IMR-90 (cell line): ENCODE data around the gene ENAH. TPM values are rescaled to one million over a fixed set of nuclear protein-coding genes. Genes with fewer than 3 reads are reported as not detected.

Experiments
- ATAC-seq: fragments of 200-7000 bp; cut with Tn5 transposase; 2 replicates; pipeline ENCODE4 v1.9.1; 2020; ENCODE audit warnings: low read depth, mild to moderate bottlenecking, moderate library complexity
- BruUV-seq: library from RNA; stranded (reverse); fragments of 400-500 nt; replicated peaks from 2 replicates; lab custom pipeline; 2021; lab: Mats Ljungman, UMichigan
- CTCF ChIA-PET: fragments of 300-600 bp; formaldehyde crosslinking; extraction: SDS; loops from one replicate; lab custom pipeline; 2021; ENCODE audit warnings: antibody characterized with exemption; lab: Yijun Ruan, JAX
- POLR2A ChIA-PET: fragments of 300-600 bp; sonication (Branson Sonifier 250); formaldehyde crosslinking; loops from one replicate; lab custom pipeline; 2022; ENCODE audit warnings: antibody characterized with exemption; ENCODE audit not compliant: unreplicated experiment; lab: Charles Lee
- DNase-seq: peaks from one replicate; pipeline ENCODE4 v3.0.0; 2013
- H2AFZ ChIP-seq: replicated peaks from 2 replicates; pipeline ENCODE3; 2013; ENCODE audit warnings: low read length, mild to moderate bottlenecking; ENCODE audit not compliant: poor library complexity
- H2AK5ac ChIP-seq: 2 replicates; pipeline ENCODE4 v1.6.1; 2013; ENCODE audit warnings: low read depth, low read length, inconsistent platforms
- H2AK9ac ChIP-seq: replicated peaks from 2 replicates; pipeline ENCODE3; 2013; ENCODE audit warnings: mild to moderate bottlenecking, low read depth, low read length, moderate library complexity; ENCODE audit not compliant: poor library complexity
- H2BK120ac ChIP-seq: 2 replicates; pipeline ENCODE4 v1.6.1; 2013; ENCODE audit warnings: low read depth, low read length, inconsistent platforms
- H2BK15ac ChIP-seq: 3 replicates; pipeline ENCODE4 v1.6.1; 2013; ENCODE audit warnings: low read depth, low read length, inconsistent platforms
- H2BK20ac ChIP-seq: 2 replicates; pipeline ENCODE4 v1.6.1; 2013; ENCODE audit warnings: low read depth, mild to moderate bottlenecking, inconsistent platforms, low read length, moderate library complexity
- H2BK5ac ChIP-seq: 2 replicates; pipeline ENCODE4 v1.6.1; 2013; ENCODE audit warnings: mild to moderate bottlenecking, low read depth, low read length, inconsistent platforms; ENCODE audit not compliant: poor library complexity, severe bottlenecking
- H3K14ac ChIP-seq: replicated peaks from 2 replicates; pipeline ENCODE4 v1.6.1; 2013; ENCODE audit warnings: low read depth, low read length, inconsistent platforms
- H3K18ac ChIP-seq: 2 replicates; pipeline ENCODE4 v1.6.1; 2013; ENCODE audit warnings: low read depth, low read length, control low read depth
- H3K23ac ChIP-seq: 2 replicates; pipeline ENCODE4 v1.6.1; 2013; ENCODE audit warnings: low read depth, low read length, inconsistent platforms
- H3K27ac ChIP-seq: 2 replicates; pipeline ENCODE4 v1.5.1; 2013; ENCODE audit warnings: mild to moderate bottlenecking, control low read depth, low read length; ENCODE audit not compliant: insufficient read depth
- H3K27me3 ChIP-seq: 2 replicates; pipeline ENCODE4 v1.6.1; 2013; ENCODE audit warnings: low read length; ENCODE audit not compliant: control insufficient read depth, insufficient read depth
- H3K36me3 ChIP-seq: 2 replicates; pipeline ENCODE4 v1.6.1; 2013; ENCODE audit warnings: low read length, mixed read lengths; ENCODE audit not compliant: control insufficient read depth, insufficient read depth
- H3K4ac ChIP-seq: 2 replicates; pipeline ENCODE4 v1.6.1; 2013; ENCODE audit warnings: low read depth, low read length, inconsistent platforms
- H3K4me1 ChIP-seq: 2 replicates; pipeline ENCODE4 v1.6.1; 2013; ENCODE audit warnings: low read length, mixed read lengths; ENCODE audit not compliant: control insufficient read depth, insufficient read depth
- H3K4me2 ChIP-seq: 2 replicates; pipeline ENCODE4 v1.6.1; 2013; ENCODE audit warnings: low read depth, mild to moderate bottlenecking, control low read depth, low read length, moderate library complexity
- H3K4me3 ChIP-seq: 2 replicates; pipeline ENCODE4 v1.5.1; 2013; ENCODE audit warnings: low read depth, mild to moderate bottlenecking, control low read depth, low read length, moderate library complexity; ENCODE audit not compliant: insufficient read depth
- H3K56ac ChIP-seq: 2 replicates; pipeline ENCODE4 v1.6.1; 2013; ENCODE audit warnings: low read length, inconsistent platforms; ENCODE audit not compliant: insufficient read depth; ENCODE audit errors: extremely low read depth
- H3K79me1 ChIP-seq, 2 experiments: 2 replicates each; pipeline ENCODE4 v1.6.1; 2013; ENCODE audit warnings: low read length in 2 of 2, inconsistent platforms in 1 of 2, low read depth in 1 of 2
- H3K9ac ChIP-seq: 2 replicates; pipeline ENCODE4 v1.6.1; 2013; ENCODE audit warnings: low read depth, low read length, control low read depth
- H3K9me1 ChIP-seq: 2 replicates; pipeline ENCODE4 v1.6.1; 2013; ENCODE audit warnings: low read length, inconsistent platforms; ENCODE audit not compliant: insufficient read depth
- H3K9me3 ChIP-seq: 2 replicates; pipeline ENCODE4 v1.6.1; 2013; ENCODE audit warnings: low read length; ENCODE audit not compliant: control insufficient read depth, insufficient read depth
- H4K20me1 ChIP-seq: 2 replicates; pipeline ENCODE4 v1.6.1; 2013; ENCODE audit warnings: low read length, inconsistent platforms; ENCODE audit not compliant: insufficient read depth
- H4K5ac ChIP-seq: 2 replicates; pipeline ENCODE4 v1.6.1; 2013; ENCODE audit warnings: mild to moderate bottlenecking, low read depth, low read length, control low read depth
- H4K8ac ChIP-seq, 2 experiments: 2 replicates each; pipeline ENCODE4 v1.6.1; 2013; ENCODE audit warnings: low read depth in 2 of 2, low read length in 2 of 2, control low read depth in 1 of 2, inconsistent platforms in 1 of 2
- H4K91ac ChIP-seq: 2 replicates; pipeline ENCODE4 v1.6.1; 2013; ENCODE audit warnings: low read depth, low read length, inconsistent platforms; ENCODE audit not compliant: insufficient read depth
- BHLHE40 ChIP-seq: fragments of 150-350 bp; IDR thresholded peaks from 2 replicates; pipeline ENCODE4 v1.6.1; 2016; ENCODE audit warnings: mild to moderate bottlenecking, low read depth, low read length
- CHD1 ChIP-seq: IDR thresholded peaks from 2 replicates; pipeline ENCODE4 v1.6.1; 2012; ENCODE audit warnings: low read depth, low read length, improper control_type of control experiment
- ELK1 ChIP-seq: fragments of 150-350 bp; IDR thresholded peaks from 2 replicates; pipeline ENCODE4 v1.6.1; 2016; ENCODE audit warnings: low read depth, mild to moderate bottlenecking, low read length, moderate library complexity, borderline replicate concordance
- MAZ ChIP-seq: IDR thresholded peaks from 2 replicates; pipeline ENCODE4 v1.6.1; 2012; ENCODE audit warnings: low read depth, mild to moderate bottlenecking, low read length, improper control_type of control experiment, moderate library complexity, borderline replicate concordance
- SMC3 ChIP-seq: fragments of 150-350 bp; IDR thresholded peaks from 2 replicates; pipeline ENCODE4 v1.6.1; 2016; ENCODE audit warnings: low read depth, mild to moderate bottlenecking, antibody characterized with exemption, low read length, moderate library complexity
- WGBS, 2 experiments: methylation state at CpG; one replicate each; pipeline versions ENCODE4 v1.1.5 to v1.1.7; 2013; ENCODE audit warnings: missing lambda C conversion rate in 2 of 2; ENCODE audit not compliant: insufficient read length in 1 of 2; ENCODE audit errors: extremely low coverage in 2 of 2; 5-methylcytosine and 5-hydroxymethylcytosine counted together
- dilution Hi-C: fragments of 300-500 bp; cut with HindIII; formaldehyde crosslinking; loops from one replicate; pipeline ENCODE4 v1.14.3; 2018; ENCODE audit warnings: low sequenced_read_pairs; ENCODE audit not compliant: unreplicated experiment
- in situ Hi-C: fragments of 300-500 bp; cut with MboI; formaldehyde crosslinking; loops from 3 replicates; pipeline ENCODE4 v1.14.3; 2019; ENCODE audit warnings: low sequenced_read_pairs, inconsistent platforms, mixed read lengths
- intact Hi-C: fragments of 100-400 bp; cut with micrococcal nuclease; formaldehyde crosslinking; loops from 2 replicates; pipeline ENCODE4 v1.10.0; 2022
- polyA plus RNA-seq, 3 experiments: library from polyadenylated mRNA; depleted of rRNA; stranded (reverse); fragments of >200 nt; gene quantifications; 2 replicates each; pipeline ENCODE4 v1.2.3, GENCODE V29; 2012; ENCODE audit warnings: low replicate concordance in 1 of 3
- total RNA-seq: library from RNA; depleted of rRNA; stranded (reverse); fragments of >200 nt; gene quantifications from 2 replicates; pipeline ENCODE4 v1.2.3, GENCODE V29; 2012

Gene ENAH
- total and polyA plus RNA-seq, 2 of the 4 experiments (the other 2 are of a cell fraction), result 61.3 to 86.9 TPM

DNA sequence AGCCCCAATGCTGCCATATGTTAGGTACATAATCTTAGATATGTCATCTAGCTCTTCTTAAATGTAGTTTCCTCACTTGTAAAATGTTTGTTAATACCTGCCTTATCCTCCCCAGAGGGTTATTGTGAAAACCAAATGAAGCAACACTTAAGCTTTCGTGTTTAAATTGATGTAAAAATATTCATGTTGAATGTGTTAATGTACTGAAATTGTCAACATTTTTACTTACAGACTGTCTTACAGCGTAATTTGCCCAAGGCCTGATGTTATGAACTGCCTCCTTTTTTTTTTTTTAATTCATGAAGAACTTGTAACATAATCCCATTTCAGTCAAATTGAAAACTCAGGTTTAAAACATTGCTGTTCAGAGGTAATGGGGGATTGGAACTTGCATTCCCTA, 25.6 kb upstream of the ENAH start:
- CTCF ChIA-PET, result no interaction called here
- Histone ChIP-seq H4K20me1 (no peaks in the 10 kb centered on the region), H3K36me3 (no peaks in the 10 kb centered on the region), H3K4me3 (no peak overlapping the region), H3K79me1 (no peaks in the 10 kb centered on the region; a peak in 1 of 4 replicates), H3K23ac (no peak overlapping the region), H2BK15ac (no peak overlapping the region), H3K9ac (no peak overlapping the region), H3K9me1 (no peaks in the 10 kb centered on the region), H2AK5ac (no peak overlapping the region), H3K18ac (no peak overlapping the region), H2BK20ac (no peak overlapping the region), H2AFZ (no peak overlapping the region), H4K5ac (no peak overlapping the region), H3K56ac (no peak overlapping the region), H3K4me1 (no peaks in the 10 kb centered on the region), H3K27ac (no peak overlapping the region), H3K4ac (no peak overlapping the region), H2BK5ac (no peak overlapping the region), H3K4me2 (no peak overlapping the region), H4K91ac (no peak overlapping the region), H3K27me3 (no peaks in the 10 kb centered on the region; the same call in 1 of the 2 replicates), H3K14ac (no peak overlapping the region), H2AK9ac (no peak overlapping the region), H4K8ac (no peak overlapping the region), H2BK120ac (no peak overlapping the region), H3K9me3 (no peaks in the 10 kb centered on the region; the same call in 1 of the 2 replicates)
- in situ Hi-C loops (no loop called here), dilution Hi-C loops (no loop called here), intact Hi-C loops (no loop called here)
- TF ChIP-seq SMC3 (no peak), ELK1 (no peak), MAZ (no peak), BHLHE40 (no peak), CHD1 (no peak)
- DNase-seq (no peak), ATAC-seq (no peak)
- BruUV-seq, result no TSS peak
- WGBS, 2 experiments, result no CpG with 5 or more reads among the region's 2 CpGs
- POLR2A ChIA-PET, result no interaction called here
